ENCODE measurements around the gene TAF1L.

The TAF1L gene

GRCh38 chr9:32606811-32607210 is 28.7 kb downstream of the TAF1L start:
- no peak for TF ChIP-seq GATA2 (IDR thresholded peaks at IDR 0.05; ENCODE audit: low read depth, low read length)
- no peak for TF ChIP-seq GATA3 (IDR thresholded peaks at IDR 0.05; ENCODE audit: low read depth, low read length)

GRCh38 chr9:32603914-32604852 is 31.3 kb downstream of the TAF1L start:
- TF ChIP-seq GATA3 (IDR thresholded peaks at IDR 0.05; ENCODE audit: low read depth, low read length) (no peak), GATA2 (IDR thresholded peaks at IDR 0.05; ENCODE audit: low read depth, low read length) (no peak)

GRCh38 chr9:32596936-32597335 is 38.5 kb downstream of the TAF1L start:
- TF ChIP-seq GATA3 (IDR thresholded peaks at IDR 0.05; ENCODE audit: low read depth, low read length) = no peak
- no peak for TF ChIP-seq GATA2 (IDR thresholded peaks at IDR 0.05; ENCODE audit: low read depth, low read length)

GRCh38 chr9:32596096-32596865 is 39.2 kb downstream of the TAF1L start:
- TF ChIP-seq GATA3 (IDR thresholded peaks at IDR 0.05; ENCODE audit: low read depth, low read length) (no peak), GATA2 (IDR thresholded peaks at IDR 0.05; ENCODE audit: low read depth, low read length) (no peak)

DNA sequence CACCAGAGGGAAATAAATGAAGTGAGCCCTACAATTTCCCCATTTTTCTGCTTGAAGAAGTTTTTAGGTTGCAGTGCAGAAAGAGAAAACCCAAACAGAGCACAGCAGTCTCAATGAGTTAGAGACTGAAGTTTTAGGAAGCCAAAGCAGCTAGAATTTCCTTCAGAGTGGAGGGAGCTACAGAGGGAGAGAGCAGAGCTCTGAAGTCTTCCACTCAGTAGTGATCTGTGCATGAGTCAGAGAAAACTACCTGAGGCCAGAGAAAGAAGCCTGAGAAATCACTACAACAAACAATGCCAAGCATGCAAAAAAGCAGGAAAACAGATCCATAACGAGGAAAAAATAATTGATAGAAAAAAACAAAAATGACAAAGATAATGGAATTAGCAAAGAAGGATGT is 44.6 kb downstream of the TAF1L start:
- TF ChIP-seq GATA3 (IDR thresholded peaks at IDR 0.05; ENCODE audit: low read depth, low read length) (no peak), GATA2 (IDR thresholded peaks at IDR 0.05; ENCODE audit: low read depth, low read length) (no peak)

DNA sequence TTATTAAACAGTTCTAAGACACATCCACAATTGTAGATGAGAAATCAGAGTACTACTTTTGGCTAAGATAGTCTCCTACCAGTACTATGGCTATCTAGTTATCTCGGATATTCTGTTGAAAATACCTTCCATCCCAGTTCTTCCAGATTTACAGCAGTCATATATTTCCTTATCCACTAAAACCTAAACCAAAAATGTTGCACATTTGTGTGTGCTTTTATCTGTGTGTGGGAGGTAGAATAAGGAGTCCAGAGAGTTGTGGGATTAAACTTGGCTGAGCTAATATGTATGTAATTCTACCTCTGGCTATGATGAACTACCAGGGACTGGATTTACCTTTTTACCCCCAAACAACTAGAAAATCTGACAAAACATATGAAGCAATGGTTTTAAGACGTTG is 45.0 kb downstream of the TAF1L start:
- no peak for TF ChIP-seq GATA2 (IDR thresholded peaks at IDR 0.05; ENCODE audit: low read depth, low read length)
- no peak for TF ChIP-seq GATA3 (IDR thresholded peaks at IDR 0.05; ENCODE audit: low read depth, low read length)

- TF ChIP-seq GATA2 (IDR thresholded peaks at IDR 0.05; ENCODE audit: low read depth, low read length) = no peak
- TF ChIP-seq GATA3 (IDR thresholded peaks at IDR 0.05; ENCODE audit: low read depth, low read length) = no peak
These were observed 46.3 kb downstream of the TAF1L start for GRCh38 chr9:32589083-32589723.

- no peak for TF ChIP-seq GATA2 (IDR thresholded peaks at IDR 0.05; ENCODE audit: low read depth, low read length)
- no peak for TF ChIP-seq GATA3 (IDR thresholded peaks at IDR 0.05; ENCODE audit: low read depth, low read length)
These were observed 47.6 kb downstream of the TAF1L start for GRCh38 chr9:32587901-32588300.

- no peak for TF ChIP-seq GATA3 (IDR thresholded peaks at IDR 0.05; ENCODE audit: low read depth, low read length)
- no peak for TF ChIP-seq GATA2 (IDR thresholded peaks at IDR 0.05; ENCODE audit: low read depth, low read length)
These were observed 50.7 kb downstream of the TAF1L start for GRCh38 chr9:32584784-32585183.

GRCh38 chr9:32581512-32582143 is 53.8 kb downstream of the TAF1L start:
- TF ChIP-seq GATA2 (IDR thresholded peaks at IDR 0.05; ENCODE audit: low read depth, low read length) (no peak), GATA3 (IDR thresholded peaks at IDR 0.05; ENCODE audit: low read depth, low read length) (no peak)

DNA sequence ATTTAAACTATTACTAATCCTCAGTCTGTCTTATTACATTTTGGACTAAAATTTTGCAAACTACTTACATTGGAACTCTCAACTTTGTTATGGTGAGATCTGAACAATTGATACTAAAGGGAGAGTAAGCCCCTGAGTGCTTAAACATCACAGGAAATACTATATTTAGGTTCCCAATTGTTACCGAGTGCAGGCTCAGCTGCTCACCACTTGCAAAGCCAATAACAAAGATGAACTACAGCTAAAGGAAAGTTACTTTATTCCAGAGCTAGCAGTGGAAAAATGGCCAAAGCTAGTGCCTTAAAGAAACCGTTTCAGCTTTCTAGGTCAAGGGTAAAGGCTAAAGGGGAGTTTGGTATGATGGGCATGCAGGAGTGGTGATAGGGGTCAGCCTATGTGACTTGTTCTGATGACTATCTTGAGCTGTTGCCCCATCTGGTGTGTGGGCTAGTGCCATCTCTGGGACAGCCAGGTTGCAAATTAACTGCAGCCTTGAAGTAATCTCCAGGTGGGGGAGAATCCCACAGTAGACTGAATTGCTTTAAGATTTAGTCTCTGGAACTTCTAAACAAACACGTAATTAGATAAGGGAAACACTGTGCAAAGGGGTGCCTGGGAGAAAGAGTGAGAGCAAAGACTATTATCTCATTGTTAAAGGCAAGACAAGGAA is 54.7 kb downstream of the TAF1L start:
- TF ChIP-seq GATA2 (IDR thresholded peaks at IDR 0.05; ENCODE audit: low read depth, low read length) (no peak), GATA3 (IDR thresholded peaks at IDR 0.05; ENCODE audit: low read depth, low read length) (no peak)

- TF ChIP-seq GATA2 (IDR thresholded peaks at IDR 0.05; ENCODE audit: low read depth, low read length) = no peak
These were observed 55.6 kb downstream of the TAF1L start for GRCh38 chr9:32579706-32580331.

Data from SH-SY5Y (cell line).